Naive thymus-derived CD4-positive, alpha-beta T cell (primary cell): Measurements from ENCODE around the gene ATP6V0A4. TPM values are rescaled to one million over a fixed set of nuclear protein-coding genes. Genes with fewer than 3 reads are reported as not detected.
A peak's percentile ranks its signal among the peaks of the same experiment; 100 is the strongest.

ENCODE experiments used
- ATAC-seq: fragments of 150-1000 bp; cut with Tn5 transposase; 2 replicates; pipeline ENCODE4 v1.10.0; 2021; ENCODE audit warnings: mild to moderate bottlenecking, moderate library complexity
- CTCF ChIA-PET: fragments of 350-600 bp; sonication (Branson Sonifier 250); formaldehyde crosslinking; loops from one replicate; lab custom pipeline; 2021; ENCODE audit warnings: antibody characterized with exemption; lab: Charles Lee
- POLR2A ChIA-PET: fragments of 350-600 bp; sonication (Branson Sonifier 250); formaldehyde crosslinking; loops from one replicate; lab custom pipeline; 2021; ENCODE audit warnings: antibody characterized with exemption, inconsistent platforms; lab: Charles Lee
- DNase-seq, 9 donors: peaks; one replicate each; pipeline versions ENCODE4 v3.0.0 to v3.0.0-alpha.2; 2020 to 2022; ENCODE audit warnings: mixed read lengths in 1 of 9
- H3K27ac ChIP-seq: one replicate; pipeline ENCODE4 v1.7.0; 2013; ENCODE audit warnings: mild to moderate bottlenecking, low read depth, low read length, moderate library complexity
- H3K27me3 ChIP-seq, 2 donors: one replicate each; pipeline ENCODE4 v1.7.0; 2013; ENCODE audit warnings: low read length in 2 of 2, mild to moderate bottlenecking in 2 of 2, moderate library complexity in 2 of 2; ENCODE audit not compliant: control insufficient read depth in 2 of 2, insufficient read depth in 2 of 2
- H3K36me3 ChIP-seq, 3 experiments: 1 replicate in 2 of 3; 2 replicates in 1 of 3; pipeline ENCODE4 v1.7.0; 2013; ENCODE audit warnings: low read length in 3 of 3, mild to moderate bottlenecking in 3 of 3, moderate library complexity in 1 of 3; ENCODE audit not compliant: insufficient read depth in 3 of 3, control insufficient read depth in 2 of 3
- H3K4me1 ChIP-seq, 2 donors: one replicate each; pipeline ENCODE4 v1.7.0; 2013; ENCODE audit warnings: low read length in 2 of 2, mild to moderate bottlenecking in 2 of 2, moderate library complexity in 1 of 2; ENCODE audit not compliant: control insufficient read depth in 2 of 2, insufficient read depth in 2 of 2
- H3K4me3 ChIP-seq: 2 replicates; pipeline ENCODE4 v1.7.0; 2013; ENCODE audit warnings: mild to moderate bottlenecking, low read length
- H3K9me3 ChIP-seq, 3 experiments: 1 replicate in 2 of 3; 2 replicates in 1 of 3; pipeline ENCODE4 v1.7.0; 2013; ENCODE audit warnings: low read length in 3 of 3; ENCODE audit not compliant: control insufficient read depth in 2 of 3
- H3K27ac Mint-ChIP-seq, 9 donors: one replicate each; pipeline ENCODE4 v1.8.0; 2020 to 2022; ENCODE audit warnings: mixed read lengths in 9 of 9, mild to moderate bottlenecking in 8 of 9, moderate library complexity in 5 of 9, inconsistent platforms in 2 of 9
- H3K27me3 Mint-ChIP-seq, 5 donors: one replicate each; pipeline ENCODE4 v1.8.0; 2021 to 2022; ENCODE audit warnings: mixed read lengths in 5 of 5, mild to moderate bottlenecking in 1 of 5
- H3K36me3 Mint-ChIP-seq, 5 donors: one replicate each; pipeline ENCODE4 v1.8.0; 2020 to 2022; ENCODE audit warnings: mixed read lengths in 5 of 5, mild to moderate bottlenecking in 3 of 5, inconsistent platforms in 1 of 5
- H3K4me1 Mint-ChIP-seq, 7 donors: one replicate each; pipeline ENCODE4 v1.8.0; 2020 to 2022; ENCODE audit warnings: mixed read lengths in 7 of 7, mild to moderate bottlenecking in 3 of 7, inconsistent platforms in 1 of 7
- H3K4me3 Mint-ChIP-seq, 10 donors: one replicate each; pipeline ENCODE4 v1.8.0; 2020 to 2022; ENCODE audit warnings: mild to moderate bottlenecking in 10 of 10, mixed read lengths in 10 of 10, moderate library complexity in 6 of 10, inconsistent platforms in 2 of 10
- H3K9me3 Mint-ChIP-seq, 11 donors: one replicate each; pipeline ENCODE4 v1.8.0; 2020 to 2022; ENCODE audit warnings: mixed read lengths in 11 of 11, mild to moderate bottlenecking in 4 of 11, inconsistent platforms in 1 of 11, moderate library complexity in 1 of 11
- intact Hi-C, 2 donors: fragments of 100-400 bp; cut with micrococcal nuclease; formaldehyde crosslinking; loops; one replicate each; pipeline ENCODE4 v1.15.1; 2023
- polyA plus RNA-seq, 2 donors: library from polyadenylated mRNA; unstranded; fragments of 300-500 nt; fragmentation: Illumina TruSeq; gene quantifications; one replicate each; pipeline ENCODE4 v1.2.3, GENCODE V29; 2021
- total RNA-seq, 6 experiments: library from RNA in 5 of 6; stranded (reverse) in 5 of 6; gene quantifications; 1 replicate in 5 of 6; 2 replicates in 1 of 6; pipeline ENCODE4 v1.2.3 and lab custom pipeline; 2021 to 2026

ATP6V0A4 gene
- total and polyA plus RNA-seq, 7 experiments from 2014 or later = not detected

DNA sequence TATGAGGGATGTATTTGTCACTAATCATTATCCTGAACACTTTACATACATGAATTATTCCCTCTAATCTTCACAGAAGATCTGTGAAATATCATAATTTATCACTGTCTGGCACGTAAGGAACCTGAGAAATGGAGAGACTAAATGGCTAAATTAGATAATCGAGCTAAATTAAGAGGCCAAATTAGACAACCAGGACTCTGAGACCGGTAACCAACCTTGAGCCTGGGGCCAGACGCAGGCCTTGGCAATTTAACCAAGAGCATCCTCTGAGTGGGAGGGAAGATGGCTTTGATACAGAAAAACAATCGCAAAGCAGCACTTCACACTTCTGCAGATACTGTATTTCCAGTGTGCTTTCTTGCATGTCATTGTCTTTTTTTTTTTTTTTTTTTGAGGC lies 118.2 kb downstream of the ATP6V0A4 start:
- no peaks in the 10 kb centered on the region for H3K9me3 Mint-ChIP-seq
- Histone ChIP-seq H3K9me3 (no peaks in the 10 kb centered on the region), H3K27ac (no peak overlapping the region), H3K4me3 (no peak overlapping the region), H3K36me3 (no peaks in the 10 kb centered on the region), H3K4me1 (no peaks in the 10 kb centered on the region), H3K27me3 (no peaks in the 10 kb centered on the region)
- H3K4me1 Mint-ChIP-seq = peaks cover 0 to 6% (median 5%) of the 10 kb centered on the region in 7 donors
- intact Hi-C loops = no loop called here
- no peak overlapping the region for H3K27ac Mint-ChIP-seq
- POLR2A ChIA-PET = no interaction called here
- ATAC-seq (no peak), DNase-seq (no peak)
- CTCF ChIA-PET = no interaction called here
- H3K36me3 Mint-ChIP-seq = no peaks in the 10 kb centered on the region
- peaks cover 0 to 3% (median 0%) of the 10 kb centered on the region in 5 donors for H3K27me3 Mint-ChIP-seq
- H3K4me3 Mint-ChIP-seq = no peak overlapping the region

DNA sequence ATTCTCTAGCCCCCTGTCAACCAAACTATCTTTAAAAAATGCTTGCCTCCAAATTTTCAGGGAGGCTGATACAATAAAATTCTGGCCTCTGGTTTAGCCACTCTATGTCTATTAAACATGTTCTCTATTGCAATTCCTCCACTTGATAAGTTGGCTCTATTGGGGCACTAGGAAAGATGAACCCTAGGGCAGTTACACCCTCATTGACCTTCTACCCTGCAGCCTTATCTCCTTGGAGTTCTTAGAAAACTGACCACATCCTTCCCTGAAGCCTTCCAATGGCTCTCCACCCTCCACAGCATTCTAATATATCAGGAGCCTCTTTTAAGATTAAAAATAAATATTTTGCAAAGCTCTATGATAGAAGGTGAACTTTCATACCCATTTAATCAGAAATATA lies 127.4 kb downstream of the ATP6V0A4 start:
- Histone ChIP-seq H3K27me3 (no peaks in the 10 kb centered on the region), H3K27ac (no peak overlapping the region), H3K4me3 (no peak overlapping the region), H3K9me3 (no peaks in the 10 kb centered on the region), H3K4me1 (no peaks in the 10 kb centered on the region), H3K36me3 (no peaks in the 10 kb centered on the region)
- ChIA-PET POLR2A (no interaction called here), CTCF (no interaction called here)
- peaks cover 0 to 3% (median 0%) of the 10 kb centered on the region in 11 donors for H3K9me3 Mint-ChIP-seq
- DNase-seq (no peak), ATAC-seq (no peak)
- no peak overlapping the region for H3K4me3 Mint-ChIP-seq
- no peak overlapping the region for H3K27ac Mint-ChIP-seq
- H3K4me1 Mint-ChIP-seq = peaks cover 0 to 12% (median 0%) of the 10 kb centered on the region in 7 donors
- H3K27me3 Mint-ChIP-seq = peaks cover 3 to 20% (median 6%) of the 10 kb centered on the region in 5 donors
- peaks cover 0 to 3% (median 0%) of the 10 kb centered on the region in 5 donors for H3K36me3 Mint-ChIP-seq
- intact Hi-C loops = no loop called here

DNA sequence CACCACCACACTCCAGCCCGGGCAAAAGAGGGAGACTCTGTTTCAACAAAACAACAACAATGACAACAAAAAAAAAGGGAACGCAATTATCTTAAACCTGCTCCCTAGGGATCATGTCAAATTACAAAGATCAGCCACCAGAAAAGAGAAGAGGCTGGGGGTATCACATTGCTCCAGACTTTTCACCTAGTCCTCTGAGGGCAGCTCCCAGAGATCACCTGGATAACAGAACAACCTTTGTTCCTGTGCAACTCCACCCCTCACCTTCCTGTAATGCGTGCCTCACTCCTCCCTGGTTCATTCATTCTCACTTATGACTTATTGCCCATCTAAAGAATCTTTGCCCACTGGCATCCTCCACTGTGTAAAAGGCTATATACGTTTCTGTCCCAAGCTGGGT lies 128.6 kb downstream of the ATP6V0A4 start:
- no peak for DNase-seq
- no peak for ATAC-seq
- H3K36me3 ChIP-seq = no peaks in the 10 kb centered on the region
- POLR2A ChIA-PET = no interaction called here
- H3K27ac Mint-ChIP-seq = no peak overlapping the region
- no peaks in the 10 kb centered on the region for H3K27me3 ChIP-seq
- CTCF ChIA-PET = interaction anchor here (1.1 kb wide), 1 partner anchor 70 kb away, joined by 4 read pairs; no protein-coding TSS in a partner anchor
- H3K9me3 ChIP-seq = no peaks in the 10 kb centered on the region
- H3K4me1 ChIP-seq = no peaks in the 10 kb centered on the region
- peaks cover 0 to 18% (median 5%) of the 10 kb centered on the region in 7 donors for H3K4me1 Mint-ChIP-seq
- peaks cover 0 to 3% (median 0%) of the 10 kb centered on the region in 11 donors for H3K9me3 Mint-ChIP-seq
- intact Hi-C loops = no loop called here
- H3K4me3 ChIP-seq = no peak overlapping the region
- peak overlapping the region in 1 of 10 donors; percentile 6 for H3K4me3 Mint-ChIP-seq
- no peak overlapping the region for H3K27ac ChIP-seq
- peaks cover 4 to 29% (median 11%) of the 10 kb centered on the region in 5 donors for H3K27me3 Mint-ChIP-seq
- peaks cover 0 to 3% (median 0%) of the 10 kb centered on the region in 5 donors for H3K36me3 Mint-ChIP-seq

GRCh38 chr7:138668946-138669345 lies 129.1 kb downstream of the ATP6V0A4 start:
- peaks cover 4 to 33% (median 15%) of the 10 kb centered on the region in 5 donors for H3K27me3 Mint-ChIP-seq
- H3K36me3 Mint-ChIP-seq = peaks cover 0 to 3% (median 0%) of the 10 kb centered on the region in 5 donors
- H3K4me1 ChIP-seq = no peaks in the 10 kb centered on the region
- H3K9me3 ChIP-seq = no peaks in the 10 kb centered on the region
- H3K36me3 ChIP-seq = no peaks in the 10 kb centered on the region
- intact Hi-C loops = no loop called here
- POLR2A ChIA-PET = no interaction called here
- no peak overlapping the region for H3K4me3 Mint-ChIP-seq
- H3K9me3 Mint-ChIP-seq = peaks cover 0 to 3% (median 0%) of the 10 kb centered on the region in 11 donors
- no peak for ATAC-seq
- CTCF ChIA-PET = interaction anchor here (1.1 kb wide), 1 partner anchor 70 kb away, joined by 4 read pairs; no protein-coding TSS in a partner anchor
- no peak overlapping the region for H3K27ac ChIP-seq
- peaks cover under 1 to 21% (median 5%) of the 10 kb centered on the region in 7 donors for H3K4me1 Mint-ChIP-seq
- H3K27me3 ChIP-seq = no peaks in the 10 kb centered on the region
- no peak overlapping the region for H3K27ac Mint-ChIP-seq
- H3K4me3 ChIP-seq = no peak overlapping the region
- DNase-seq = no peak

DNA sequence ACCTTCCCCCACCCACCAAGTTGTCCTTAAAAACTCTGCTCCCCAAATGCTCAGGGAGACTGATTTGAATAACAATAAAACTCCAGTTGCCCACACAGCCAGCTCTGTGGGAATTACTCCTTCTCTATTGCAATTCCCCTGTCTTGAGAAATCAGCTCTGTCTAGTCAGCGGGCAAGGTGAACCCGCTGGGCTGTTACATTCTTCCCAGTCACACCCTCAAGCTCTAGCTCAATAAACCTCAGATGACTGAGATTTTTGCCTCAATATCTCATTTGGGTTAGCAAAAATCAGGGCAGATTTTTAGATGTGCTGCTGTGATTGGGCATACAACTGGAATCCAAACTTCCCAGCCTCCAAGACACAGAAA lies 129.8 kb downstream of the ATP6V0A4 start:
- Histone ChIP-seq H3K9me3 (no peaks in the 10 kb centered on the region), H3K4me3 (no peak overlapping the region), H3K27ac (no peak overlapping the region), H3K36me3 (no peaks in the 10 kb centered on the region), H3K4me1 (no peaks in the 10 kb centered on the region), H3K27me3 (no peaks in the 10 kb centered on the region)
- no peak for DNase-seq
- intact Hi-C loops = no loop called here
- CTCF ChIA-PET = no interaction called here
- H3K4me3 Mint-ChIP-seq = no peak overlapping the region
- no peak overlapping the region for H3K27ac Mint-ChIP-seq
- POLR2A ChIA-PET = no interaction called here
- ATAC-seq = no peak
- peaks cover 5 to 21% (median 6%) of the 10 kb centered on the region in 7 donors for H3K4me1 Mint-ChIP-seq
- peaks cover 4 to 40% (median 20%) of the 10 kb centered on the region in 5 donors for H3K27me3 Mint-ChIP-seq
- H3K36me3 Mint-ChIP-seq = peaks cover 0 to 3% (median 0%) of the 10 kb centered on the region in 5 donors
- H3K9me3 Mint-ChIP-seq = peaks cover 0 to 3% (median 0%) of the 10 kb centered on the region in 11 donors

GRCh38 chr7:138667535-138668228 lies 130.3 kb downstream of the ATP6V0A4 start:
- Mint-ChIP-seq H3K36me3 (peaks cover 0 to 3% (median 0%) of the 10 kb centered on the region in 5 donors), H3K27ac (no peak overlapping the region), H3K4me3 (no peak overlapping the region), H3K27me3 (peaks cover 4 to 40% (median 24%) of the 10 kb centered on the region in 5 donors), H3K9me3 (peaks cover 0 to 3% (median 0%) of the 10 kb centered on the region in 11 donors), H3K4me1 (peaks cover 5 to 21% (median 6%) of the 10 kb centered on the region in 7 donors)
- Histone ChIP-seq H3K36me3 (no peaks in the 10 kb centered on the region), H3K4me3 (no peak overlapping the region), H3K27me3 (no peaks in the 10 kb centered on the region), H3K4me1 (no peaks in the 10 kb centered on the region), H3K27ac (no peak overlapping the region), H3K9me3 (no peaks in the 10 kb centered on the region)
- POLR2A ChIA-PET = interaction anchor here (0.6 kb wide), 1 partner anchor 802 kb away, joined by 4 read pairs; no protein-coding TSS in a partner anchor
- ATAC-seq = no peak
- DNase-seq = no peak
- intact Hi-C loops = no loop called here
- CTCF ChIA-PET = no interaction called here
